Endometrium (tissue), 2 donors: Measurements from ENCODE around the gene NIBAN1.
"Not testable (repeated sequence)": the region's sequence is repeated elsewhere in the genome, so short reads cannot be mapped to it uniquely, and the experiment has no call there.

Experiments
- FAIRE-seq: peaks from 2 replicates; lab custom pipeline; 2012; peaks lifted over from hg19 to GRCh38; lab: Jason Lieb, UNC
- donor health status: control.
- donor health status: control.

The NIBAN1 gene

DNA sequence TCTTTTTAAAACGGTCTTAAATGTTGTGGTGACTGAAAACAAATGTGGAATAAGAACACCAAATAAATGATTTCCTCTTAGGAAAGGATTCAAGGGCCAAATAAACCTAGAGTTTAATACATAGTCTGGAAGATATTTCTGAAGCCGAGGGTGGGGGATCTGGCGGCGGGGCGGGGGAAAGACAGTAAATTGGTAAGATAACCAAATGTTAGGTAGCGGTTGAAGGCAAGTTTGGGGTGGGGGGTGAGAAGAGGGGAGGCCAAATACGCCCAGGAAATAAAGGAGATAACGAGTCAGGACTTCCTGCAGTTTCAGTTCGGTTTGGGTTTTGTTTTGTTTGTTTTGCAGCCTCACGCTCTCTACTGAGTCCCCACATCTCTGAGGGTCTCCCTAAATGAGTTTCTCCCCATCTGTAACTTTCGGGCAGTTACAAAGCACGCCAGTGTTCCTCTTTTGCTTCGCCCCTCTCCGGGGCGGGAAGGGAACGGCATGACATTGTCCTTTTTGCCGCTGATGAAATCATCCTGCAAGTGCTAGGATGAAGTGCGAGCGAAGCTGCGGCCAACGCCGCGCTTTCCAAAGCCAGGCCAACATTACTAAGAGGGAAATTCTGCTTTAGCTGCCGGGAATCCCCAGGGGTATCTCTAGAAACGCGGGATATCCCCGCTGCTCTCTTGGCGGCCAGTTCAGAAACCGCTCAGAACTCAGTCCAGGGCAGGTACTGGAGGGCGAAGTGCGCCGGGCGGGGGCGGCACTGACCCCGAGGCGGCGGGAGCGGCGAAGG, 844 bp downstream of the NIBAN1 start:
- no peak for FAIRE-seq

DNA sequence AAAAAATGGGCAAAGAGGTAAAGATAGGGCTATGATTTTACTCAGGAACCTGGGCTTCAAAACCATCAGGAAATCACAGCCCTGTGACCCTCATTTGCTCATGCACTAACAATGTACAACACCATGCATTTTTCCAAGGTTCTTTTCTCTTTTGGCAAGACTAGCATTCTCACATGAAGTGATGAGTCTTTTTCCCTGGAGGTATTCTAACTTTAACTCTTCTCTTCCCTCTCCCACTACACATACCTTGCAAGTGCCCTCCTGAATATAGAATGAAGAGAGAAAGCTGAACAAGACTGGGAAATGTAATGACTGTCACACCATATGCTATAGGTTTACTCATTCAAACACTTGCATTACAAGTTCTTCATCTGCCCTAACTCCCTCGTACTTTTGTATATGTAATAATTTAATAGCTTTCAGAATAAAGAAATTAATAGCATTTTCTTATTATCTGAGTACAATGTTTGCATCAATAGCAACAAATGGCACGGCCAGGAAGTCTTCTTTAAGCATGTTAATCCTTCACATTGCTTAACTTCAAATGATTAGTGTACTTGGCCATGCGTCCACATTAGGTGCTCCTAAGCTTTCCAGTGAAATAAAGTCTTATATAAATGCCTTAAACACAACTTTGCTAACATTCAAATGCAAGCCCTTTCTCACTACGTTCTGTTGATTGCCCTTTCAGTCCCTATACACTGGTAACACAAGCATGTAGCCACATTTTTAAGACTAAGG, 1.8 kb downstream of the NIBAN1 start:
- FAIRE-seq: no peak

DNA sequence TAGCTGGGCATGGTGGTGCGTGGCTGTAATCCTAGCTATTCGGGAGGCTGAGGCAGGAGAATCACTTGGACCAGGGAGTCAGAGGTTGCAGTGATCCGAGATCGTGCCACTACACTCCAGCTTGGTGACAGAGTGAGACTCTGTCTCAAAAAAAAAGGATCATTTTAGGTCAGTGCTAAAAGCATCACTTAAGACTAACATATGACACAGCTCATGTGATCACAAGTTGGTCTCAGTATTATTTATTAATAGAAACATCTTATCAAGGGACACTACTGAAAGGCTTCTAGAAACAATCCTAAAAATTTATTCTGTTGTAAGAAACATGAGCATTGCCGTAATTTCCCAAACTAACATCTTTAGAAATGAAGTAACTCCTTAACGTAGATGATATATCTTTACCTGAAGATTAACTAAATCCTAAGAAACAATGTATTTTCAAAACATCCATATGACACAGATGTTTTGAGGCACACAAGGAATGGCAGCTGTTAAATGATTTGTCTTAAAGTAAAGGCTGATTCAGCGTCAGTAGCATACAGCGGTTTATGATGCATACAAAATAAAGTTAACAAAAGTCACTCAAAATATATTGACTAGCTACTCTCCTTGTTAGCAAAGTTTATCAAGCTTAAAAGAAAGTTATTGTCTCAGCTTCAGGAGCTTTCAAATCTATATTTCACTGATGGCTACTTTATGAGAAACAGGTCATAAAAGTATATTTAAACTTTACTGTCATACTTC, 2.6 kb downstream of the NIBAN1 start:
- no peak for FAIRE-seq

- no peak for FAIRE-seq
These were observed 3.6 kb downstream of the NIBAN1 start for GRCh38 chr1:184970691-184971161.

DNA sequence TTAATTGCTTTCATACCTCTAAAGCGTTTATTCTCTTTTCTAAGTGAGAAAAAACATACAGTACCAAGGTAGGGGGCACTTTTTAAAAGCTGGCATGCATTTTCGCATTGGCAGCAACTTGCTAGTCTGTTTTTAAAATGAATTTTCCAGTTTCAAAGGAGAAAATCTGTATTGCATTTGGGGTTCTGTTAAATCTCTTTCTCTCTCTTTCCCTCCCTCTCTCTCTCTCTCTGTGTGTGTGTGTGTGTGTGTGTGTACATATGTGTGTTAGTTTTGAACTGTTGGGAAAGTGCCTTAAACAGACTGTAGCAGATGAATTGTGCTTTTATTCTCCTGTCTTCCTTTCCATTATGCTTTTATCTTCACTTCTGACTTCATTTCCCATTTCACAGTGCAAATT, 7.3 kb downstream of the NIBAN1 start:
- FAIRE-seq: no peak

- FAIRE-seq: no peak
These were observed 8.1 kb downstream of the NIBAN1 start for GRCh38 chr1:184965944-184966860.

GRCh38 chr1:184965439-184965838, 8.9 kb downstream of the NIBAN1 start:
- no peak for FAIRE-seq

GRCh38 chr1:184959626-184960025, 14.7 kb downstream of the NIBAN1 start:
- FAIRE-seq: no peak

DNA sequence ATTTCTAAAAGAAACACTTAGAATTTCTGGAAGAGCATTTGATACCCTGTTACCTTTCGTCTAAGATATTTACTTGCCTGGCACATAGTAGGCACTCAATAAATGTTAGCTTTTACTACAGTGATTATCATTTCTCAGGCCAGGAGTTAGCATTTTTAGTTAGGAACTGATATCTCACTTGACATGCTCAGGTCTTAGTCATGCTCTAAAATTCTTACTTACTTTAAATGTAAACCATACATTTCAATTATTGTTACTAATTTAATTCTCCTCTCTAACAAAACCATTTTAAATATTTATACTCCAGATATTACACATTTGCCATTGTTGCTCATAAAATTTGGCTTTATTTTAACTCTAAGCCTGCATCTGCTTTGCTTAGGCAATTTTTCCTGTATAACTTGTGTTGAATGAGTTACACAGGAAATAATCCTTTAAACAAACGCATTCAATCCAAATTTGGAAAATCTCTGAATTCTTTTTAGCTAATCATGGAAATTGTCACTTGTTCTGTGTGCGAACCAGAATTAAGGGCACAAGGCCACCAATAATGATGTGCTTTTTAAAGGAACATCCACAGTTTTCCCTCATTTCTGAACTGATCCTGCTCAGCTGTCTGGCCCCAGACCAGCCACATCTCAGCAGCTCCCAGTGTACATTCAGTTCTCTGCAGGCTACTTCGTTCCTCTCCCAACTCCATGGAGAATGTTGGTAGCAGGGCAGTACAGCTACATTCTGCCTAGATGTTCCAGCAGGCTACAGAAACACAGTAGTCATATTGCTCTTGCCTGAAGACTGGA, 15.6 kb downstream of the NIBAN1 start:
- no peak for FAIRE-seq

GRCh38 chr1:184957901-184958300, 16.4 kb downstream of the NIBAN1 start:
- FAIRE-seq: not testable (repeated sequence)

- FAIRE-seq: no peak
These were observed 17.2 kb downstream of the NIBAN1 start for GRCh38 chr1:184956999-184957700.

- FAIRE-seq: no peak
These were observed 19.9 kb downstream of the NIBAN1 start for GRCh38 chr1:184954232-184954995.

GRCh38 chr1:184953600-184954219, 20.6 kb downstream of the NIBAN1 start:
- FAIRE-seq: no peak

- FAIRE-seq: no peak
These were observed 21.9 kb downstream of the NIBAN1 start for GRCh38 chr1:184952428-184952827.

DNA sequence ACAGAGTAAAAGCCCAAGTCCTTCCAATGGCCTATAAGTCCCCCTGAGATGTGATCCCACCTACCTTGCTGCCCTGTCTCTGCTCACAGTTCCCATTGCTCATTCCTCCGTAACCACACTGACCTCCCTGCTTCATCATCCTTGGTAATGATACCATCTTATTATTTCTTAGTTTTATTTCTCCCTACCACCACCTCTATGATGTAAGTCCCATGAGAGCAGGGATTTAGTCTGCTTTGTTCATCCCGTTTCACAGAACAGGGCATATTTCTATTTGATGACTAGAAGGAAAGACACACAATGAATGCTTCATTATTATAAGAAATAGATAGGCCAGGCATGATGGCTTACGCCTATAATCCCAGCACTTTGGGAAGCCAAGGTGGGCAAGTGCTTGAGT, 22.5 kb downstream of the NIBAN1 start:
- no peak for FAIRE-seq

DNA sequence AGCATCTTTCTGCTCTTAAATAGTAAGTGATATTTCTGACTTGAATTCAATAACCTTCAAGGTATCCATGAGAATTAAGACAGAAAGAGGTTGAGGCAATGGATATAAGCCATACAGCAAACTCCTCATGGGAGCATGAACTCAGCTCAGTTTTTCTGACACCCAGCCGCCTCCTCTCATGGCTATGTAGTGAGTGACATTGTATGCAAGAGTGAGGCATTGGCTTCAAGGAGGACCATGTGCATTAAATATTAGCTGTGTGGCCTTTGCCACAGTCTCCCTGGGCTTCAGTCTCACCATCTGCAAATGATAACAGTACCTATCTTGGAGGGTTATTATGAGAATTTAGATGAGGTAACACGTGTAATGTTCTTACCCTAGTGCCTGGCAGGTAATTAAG, 23.4 kb downstream of the NIBAN1 start:
- FAIRE-seq: no peak

DNA sequence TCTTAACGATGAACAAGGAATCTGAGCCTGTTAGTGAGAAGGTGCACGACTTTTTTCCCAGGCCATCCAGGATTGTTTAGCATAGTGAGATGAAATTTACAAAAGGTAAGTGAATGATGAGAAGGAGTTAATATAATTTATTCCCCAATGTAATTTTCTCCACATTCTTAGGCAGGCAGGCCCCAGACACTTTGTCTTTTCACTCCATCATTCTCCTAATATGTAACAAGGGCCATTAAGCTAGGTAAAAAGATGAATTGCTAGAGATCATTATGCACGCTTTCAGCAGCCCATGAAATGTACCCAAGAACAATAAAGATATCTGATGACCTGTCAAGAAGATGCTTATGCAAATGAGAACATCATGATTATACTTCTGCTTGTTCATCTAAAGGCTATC, 24.1 kb downstream of the NIBAN1 start:
- FAIRE-seq: no peak

DNA sequence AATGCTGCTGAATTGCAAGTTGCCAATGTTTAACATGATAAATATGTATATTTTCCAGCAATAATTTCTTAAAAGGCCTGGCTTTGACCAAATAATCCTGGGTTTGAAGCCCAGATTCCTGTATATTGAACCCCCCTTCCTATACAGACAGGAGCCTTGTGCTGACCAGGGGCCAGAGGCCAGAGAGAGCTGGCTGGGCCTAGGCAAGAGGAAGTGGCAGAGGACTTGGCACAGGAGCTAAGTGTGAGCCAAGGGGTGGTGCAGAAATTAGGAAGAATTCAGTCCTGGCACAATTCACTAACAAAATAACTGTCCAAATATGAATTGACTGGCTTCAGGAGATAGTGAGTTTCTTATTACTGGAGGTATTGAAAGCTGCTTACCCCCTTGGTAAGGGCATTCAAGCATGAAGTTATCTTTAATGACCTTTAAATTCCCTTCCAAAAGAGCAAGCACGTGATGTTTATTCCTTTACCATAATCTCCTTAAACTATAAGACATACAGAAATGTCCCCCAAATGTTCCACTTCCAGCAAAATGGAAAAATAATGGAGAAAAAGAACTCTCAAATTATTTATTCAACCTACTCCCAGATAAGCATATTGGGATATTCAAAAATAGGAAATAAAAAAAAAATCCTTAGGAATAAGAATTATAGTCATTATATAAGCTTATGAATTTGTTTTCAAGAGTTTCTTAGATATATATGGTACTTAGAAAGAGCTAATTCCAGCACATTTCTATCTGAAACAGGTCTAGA, 26.6 kb downstream of the NIBAN1 start:
- FAIRE-seq: no peak
